Epithelial cell of proximal tubule (primary cell): ENCODE results near the gene C8G. TPM values are rescaled to one million over a fixed set of nuclear protein-coding genes. Genes with fewer than 3 reads are reported as not detected.

Source experiments
- DNase-seq: peaks from one replicate; pipeline ENCODE4 v3.0.0-alpha.2; 2011; ENCODE audit warnings: low read depth
- H3K4me3 ChIP-seq: 2 replicates; pipeline ENCODE4 v1.5.1; 2011; ENCODE audit warnings: low read depth, mild to moderate bottlenecking, low read length
- total RNA-seq: library from RNA; depleted of rRNA; stranded (reverse); fragments of >200 nt; gene quantifications from 2 replicates; pipeline ENCODE4 v1.2.3, GENCODE V29; 2015
- TF ChIP-seq, protein P1 (sequence below): conservative IDR thresholded peaks from 2 replicates; pipeline ENCODE4 v1.5.1; 2012; ENCODE audit warnings: low read depth, mild to moderate bottlenecking, low read length

C8G gene
- total RNA-seq, 1 donor from 2014 or later: not detected

DNA sequence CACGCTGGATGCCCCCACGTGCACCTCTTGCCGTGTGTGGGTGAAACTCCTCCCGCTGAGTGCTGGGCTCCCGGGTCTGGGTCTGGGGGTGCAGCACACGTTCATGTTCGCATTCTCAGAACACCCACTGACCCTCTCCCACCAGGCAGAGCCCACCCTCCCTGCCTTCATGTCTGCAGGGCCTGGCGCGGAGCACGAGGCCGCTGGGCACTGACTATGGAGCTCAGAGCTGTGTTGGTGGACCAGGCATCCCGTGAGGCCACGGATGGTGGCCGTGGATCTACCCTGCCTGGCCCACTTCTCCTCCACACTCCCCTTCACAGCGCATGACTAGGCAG is 15.9 kb downstream of the C8G start:
- no peak for DNase-seq
- no peak overlapping the region for H3K4me3 ChIP-seq
- TF ChIP-seq, protein P1, sequence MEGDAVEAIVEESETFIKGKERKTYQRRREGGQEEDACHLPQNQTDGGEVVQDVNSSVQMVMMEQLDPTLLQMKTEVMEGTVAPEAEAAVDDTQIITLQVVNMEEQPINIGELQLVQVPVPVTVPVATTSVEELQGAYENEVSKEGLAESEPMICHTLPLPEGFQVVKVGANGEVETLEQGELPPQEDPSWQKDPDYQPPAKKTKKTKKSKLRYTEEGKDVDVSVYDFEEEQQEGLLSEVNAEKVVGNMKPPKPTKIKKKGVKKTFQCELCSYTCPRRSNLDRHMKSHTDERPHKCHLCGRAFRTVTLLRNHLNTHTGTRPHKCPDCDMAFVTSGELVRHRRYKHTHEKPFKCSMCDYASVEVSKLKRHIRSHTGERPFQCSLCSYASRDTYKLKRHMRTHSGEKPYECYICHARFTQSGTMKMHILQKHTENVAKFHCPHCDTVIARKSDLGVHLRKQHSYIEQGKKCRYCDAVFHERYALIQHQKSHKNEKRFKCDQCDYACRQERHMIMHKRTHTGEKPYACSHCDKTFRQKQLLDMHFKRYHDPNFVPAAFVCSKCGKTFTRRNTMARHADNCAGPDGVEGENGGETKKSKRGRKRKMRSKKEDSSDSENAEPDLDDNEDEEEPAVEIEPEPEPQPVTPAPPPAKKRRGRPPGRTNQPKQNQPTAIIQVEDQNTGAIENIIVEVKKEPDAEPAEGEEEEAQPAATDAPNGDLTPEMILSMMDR: no peak

DNA sequence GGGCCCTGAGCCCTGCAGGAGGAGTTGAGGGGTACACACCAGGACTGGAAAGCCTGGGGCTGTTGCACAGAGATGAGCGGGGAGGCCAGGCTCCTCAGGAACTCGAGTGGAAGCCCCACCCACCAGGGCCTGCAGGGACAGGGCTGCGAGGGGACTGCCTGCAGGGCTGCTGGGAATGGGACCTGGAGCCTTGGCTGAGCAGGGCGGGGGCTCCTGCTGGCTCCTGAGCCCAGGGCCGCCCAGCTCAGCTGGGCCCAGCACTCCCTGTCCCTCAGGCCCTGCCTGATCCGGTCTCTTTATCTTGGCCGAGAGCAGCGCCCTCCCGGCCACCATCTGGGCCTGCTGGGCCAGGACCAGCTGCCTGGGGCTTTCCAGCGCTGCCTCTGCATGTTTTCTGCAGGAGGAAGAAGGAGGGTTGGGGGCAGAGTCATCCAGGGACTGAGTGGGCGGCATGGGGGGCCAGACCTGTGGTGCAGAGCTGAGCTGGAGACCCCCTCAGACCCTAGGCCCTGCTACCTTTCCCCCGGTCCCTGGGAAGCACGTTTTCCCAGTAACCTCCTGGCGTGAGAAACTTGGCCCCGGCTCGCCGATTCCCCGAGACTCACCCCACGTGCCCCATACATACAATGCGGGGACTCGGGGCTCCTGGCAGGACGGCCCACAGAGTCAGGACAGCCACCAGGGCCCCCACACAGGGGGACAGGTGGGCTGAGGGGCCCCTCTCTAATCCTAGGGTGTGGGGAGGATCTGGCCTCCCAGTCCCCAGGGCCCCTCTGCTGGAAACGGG is 16.4 kb downstream of the C8G start:
- H3K4me3 ChIP-seq: no peak overlapping the region
- TF ChIP-seq, protein P1: no peak
- no peak for DNase-seq

DNA sequence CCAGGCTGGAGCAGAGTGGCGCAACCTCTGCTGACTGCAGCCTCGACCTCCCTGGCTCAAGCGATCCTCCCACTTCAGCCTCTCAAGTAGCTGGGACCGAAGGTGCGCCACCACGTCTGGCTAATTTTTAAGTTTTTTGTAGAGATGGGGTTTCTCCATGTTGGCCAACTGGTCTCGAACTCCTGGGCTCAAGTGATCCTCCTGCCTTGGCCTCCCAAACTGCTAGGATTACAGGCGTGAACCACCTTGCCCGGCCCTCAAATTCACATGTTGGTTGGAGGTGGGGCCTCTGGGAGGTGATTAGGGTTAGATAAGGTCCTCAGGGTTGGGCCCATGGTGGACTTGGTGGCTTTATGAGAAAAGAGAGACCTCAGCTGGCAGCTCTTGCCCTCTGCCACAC is 17.1 kb downstream of the C8G start:
- TF ChIP-seq, protein P1: no peak
- DNase-seq: no peak

DNA sequence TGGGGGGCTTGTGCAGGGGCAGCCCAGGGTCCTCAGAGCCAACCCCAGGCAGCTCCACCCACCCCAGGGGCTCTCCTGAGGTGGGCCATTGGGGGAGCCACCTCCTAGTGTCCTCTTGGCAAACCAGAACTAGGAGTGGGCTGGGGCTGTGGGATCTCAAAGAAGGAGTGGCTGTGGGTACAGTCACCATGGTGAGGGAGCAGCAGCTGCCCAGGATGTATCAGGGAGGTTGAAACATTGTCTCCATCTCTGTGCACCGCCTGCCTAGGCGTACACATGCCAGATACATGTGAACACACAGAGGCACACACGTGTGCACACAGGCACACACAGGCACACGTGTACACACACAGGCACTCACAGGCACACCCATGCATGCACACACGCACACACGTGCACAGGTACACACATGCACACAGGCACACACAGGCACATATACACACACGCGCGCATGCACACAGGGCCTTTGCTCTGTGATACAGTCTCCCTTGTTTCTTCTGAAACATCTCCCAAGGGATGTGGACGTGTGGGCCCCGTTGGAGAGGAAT is 17.7 kb downstream of the C8G start:
- TF ChIP-seq, protein P1: no peak
- DNase-seq: no peak
- no peak overlapping the region for H3K4me3 ChIP-seq

More for the DNA sequence above, 17.1 kb downstream of the C8G start:
- H3K4me3 ChIP-seq: no peak overlapping the region

DNA sequence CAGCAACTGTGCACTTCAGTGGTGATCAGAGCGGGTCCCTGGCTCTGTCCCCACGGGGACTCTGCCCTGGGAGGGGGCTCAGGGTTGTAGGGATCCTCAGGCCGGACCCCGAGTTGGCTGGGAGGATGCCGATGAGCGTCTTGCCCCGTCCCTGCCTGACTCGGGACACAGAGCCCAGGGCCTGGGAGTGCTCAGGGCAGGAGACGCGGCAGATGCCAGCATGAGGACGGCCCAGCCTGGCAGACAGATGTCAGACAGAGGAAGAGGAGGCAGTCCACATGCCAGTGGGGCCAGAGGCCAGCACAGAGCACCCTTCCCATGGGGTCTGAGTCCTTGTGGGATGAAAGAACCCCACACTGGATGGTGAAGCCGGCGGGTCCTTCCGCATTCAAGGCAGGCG is 18.3 kb downstream of the C8G start:
- TF ChIP-seq, protein P1: no peak
- H3K4me3 ChIP-seq: no peak overlapping the region
- DNase-seq: no peak

DNA sequence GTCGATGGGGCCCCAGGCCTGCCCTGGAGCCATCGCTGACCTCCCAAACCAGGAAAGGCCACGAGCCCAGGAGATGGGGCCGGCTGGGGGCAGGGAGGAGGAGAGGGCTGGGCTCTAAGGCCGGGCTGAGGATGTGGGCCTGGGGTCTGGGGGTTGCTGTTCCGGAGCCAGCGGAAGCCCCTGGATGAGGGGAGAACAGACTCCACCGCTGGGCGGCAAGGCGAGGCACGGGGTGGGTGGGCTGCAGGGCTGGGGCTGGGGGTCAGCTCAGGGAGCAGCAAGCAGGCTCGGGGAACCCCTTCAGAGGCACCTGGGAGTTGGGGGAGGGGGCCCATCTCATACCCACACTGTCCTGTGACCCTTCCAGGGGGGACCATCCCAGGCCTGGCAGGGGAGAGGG is 18.7 kb downstream of the C8G start:
- H3K4me3 ChIP-seq: no peak overlapping the region
- DNase-seq: no peak
- TF ChIP-seq, protein P1: no peak
